Epithelial cell of proximal tubule (primary cell): Measurements from ENCODE around the gene CHMP4B. TPM values are rescaled to one million over a fixed set of nuclear protein-coding genes. Genes with fewer than 3 reads are reported as not detected.

Experiments used
- DNase-seq: peaks from one replicate; pipeline ENCODE4 v3.0.0-alpha.2; 2011; ENCODE audit warnings: low read depth
- H3K4me3 ChIP-seq: 2 replicates; pipeline ENCODE4 v1.5.1; 2011; ENCODE audit warnings: low read depth, mild to moderate bottlenecking, low read length
- CTCF ChIP-seq: conservative IDR thresholded peaks from 2 replicates; pipeline ENCODE4 v1.5.1; 2012; ENCODE audit warnings: low read depth, mild to moderate bottlenecking, low read length
- total RNA-seq: library from RNA; depleted of rRNA; stranded (reverse); fragments of >200 nt; gene quantifications from 2 replicates; pipeline ENCODE4 v1.2.3, GENCODE V29; 2015

The CHMP4B gene
- total RNA-seq, 1 donor from 2014 or later = 41.3 TPM

DNA sequence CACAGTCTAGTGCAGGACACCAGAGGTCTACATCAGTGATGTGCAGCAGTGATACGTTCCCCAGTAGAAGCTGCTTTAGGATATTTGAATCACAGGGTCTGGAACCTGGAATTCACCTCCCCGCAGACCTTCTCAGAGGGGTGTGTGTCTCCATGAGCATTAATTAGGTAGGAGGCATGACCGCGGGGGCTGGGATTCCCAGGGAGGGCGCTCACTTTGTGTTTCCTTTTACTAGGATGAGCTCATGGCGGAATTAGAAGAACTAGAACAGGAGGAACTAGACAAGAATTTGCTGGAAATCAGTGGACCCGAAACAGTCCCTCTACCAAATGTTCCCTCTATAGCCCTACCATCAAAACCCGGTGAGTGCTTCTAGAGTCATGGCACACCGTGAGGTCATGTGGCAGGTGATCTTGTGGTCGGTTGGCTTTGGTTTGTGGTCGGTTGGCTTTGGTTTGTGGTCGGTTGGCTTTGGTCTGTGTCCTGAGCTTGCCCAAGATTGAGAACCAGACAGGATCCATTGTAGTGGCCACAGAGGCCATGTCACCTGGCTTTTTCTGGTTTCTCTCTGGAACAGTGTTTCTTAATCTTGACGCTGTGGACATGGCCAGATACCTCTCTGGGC, 40.8 kb downstream of the CHMP4B start:
- no peak for DNase-seq
- no peak for TF ChIP-seq CTCF
- H3K4me3 ChIP-seq = no peak overlapping the region

GRCh38 chr20:33852626-33853506, 41.7 kb downstream of the CHMP4B start:
- no peak overlapping the region for H3K4me3 ChIP-seq
- DNase-seq = no peak
- TF ChIP-seq CTCF = no peak

DNA sequence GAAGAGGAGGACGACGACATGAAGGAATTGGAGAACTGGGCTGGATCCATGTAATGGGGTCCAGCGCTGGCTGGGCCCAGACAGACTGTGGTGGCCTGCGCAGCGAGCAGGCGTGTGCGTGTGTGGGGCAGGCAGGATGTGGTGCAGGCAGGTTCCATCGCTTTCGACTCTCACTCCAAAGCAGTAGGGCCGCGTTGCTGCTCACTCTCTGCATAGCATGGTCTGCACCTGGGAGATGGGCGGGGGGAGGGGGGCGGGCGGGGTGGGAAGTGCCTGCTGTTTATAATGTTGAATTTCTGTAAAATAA, 42.3 kb downstream of the CHMP4B start:
- TF ChIP-seq CTCF = no peak
- DNase-seq = no peak
- H3K4me3 ChIP-seq = no peak overlapping the region

- H3K4me3 ChIP-seq = no peak overlapping the region
- DNase-seq = no peak
- no peak for TF ChIP-seq CTCF
Measured at GRCh38 chr20:33857722-33858563, 46.8 kb downstream of the CHMP4B start.

- TF ChIP-seq CTCF = no peak
- no peak for DNase-seq
- no peak overlapping the region for H3K4me3 ChIP-seq
Measured at GRCh38 chr20:33858666-33859065, 47.5 kb downstream of the CHMP4B start.

GRCh38 chr20:33859157-33859695, 48.1 kb downstream of the CHMP4B start:
- TF ChIP-seq CTCF = no peak
- H3K4me3 ChIP-seq = no peak overlapping the region
- peak; percentile 9 for DNase-seq
